ENCODE results near the gene CEP70. TPM values are rescaled to one million over a fixed set of nuclear protein-coding genes. Genes with fewer than 3 reads are reported as not detected.
"Not testable (repeated sequence)": the region's sequence is repeated elsewhere in the genome, so short reads cannot be mapped to it uniquely, and the experiment has no call there.

Gene CEP70
- total and polyA plus RNA-seq, 2 donors (not counting 1 experiment from before 2014, with no cell fraction given), result 1.00 to 9.6 TPM

DNA sequence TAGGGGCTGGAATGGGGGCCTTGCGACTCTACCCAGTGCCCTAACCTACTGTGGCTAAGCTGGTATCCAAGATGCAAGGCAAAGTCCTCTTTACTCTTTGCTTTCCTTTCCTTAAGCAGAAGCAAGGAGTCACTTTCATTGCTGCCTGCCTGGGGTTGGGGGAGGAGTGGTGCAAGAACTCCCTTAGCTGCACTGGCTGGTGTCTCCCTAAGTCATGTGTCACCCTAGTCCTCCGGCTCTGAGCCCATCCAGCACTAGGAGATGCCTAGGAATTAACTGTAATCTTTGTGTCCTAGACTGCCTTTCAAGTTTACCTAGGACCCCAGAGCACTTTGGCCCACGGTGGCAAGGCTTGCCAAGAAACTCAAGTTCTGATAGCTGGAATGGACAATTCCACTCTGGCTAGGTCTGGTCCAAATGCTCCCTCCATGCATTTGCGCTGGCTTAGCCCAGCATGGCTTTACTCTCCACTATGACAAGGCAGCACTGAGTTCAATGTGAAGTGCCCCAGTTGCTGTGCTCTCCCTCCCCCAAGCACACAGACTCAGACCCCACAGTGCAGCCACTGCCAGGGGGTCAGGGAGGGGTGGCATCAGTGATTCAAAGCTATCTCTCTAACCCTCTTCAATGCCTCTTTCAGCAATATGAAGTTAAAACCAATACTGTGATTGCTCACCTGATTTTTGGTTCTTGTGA lies 100.9 kb downstream of the CEP70 start:
- Mint-ChIP-seq H3K9me3 (ENCODE audit: insufficient read depth) (peaks cover 8% of the 10 kb centered on the region), H3K27me3 (no peaks in the 10 kb centered on the region), H3K4me1 (no peaks in the 10 kb centered on the region), H3K27ac (no peak overlapping the region), H3K4me3 (no peak overlapping the region)
- 86% methylated on average over 3 of the region's 4 CpGs for WGBS (ENCODE audit: insufficient coverage)
- TF ChIP-seq, protein P1, sequence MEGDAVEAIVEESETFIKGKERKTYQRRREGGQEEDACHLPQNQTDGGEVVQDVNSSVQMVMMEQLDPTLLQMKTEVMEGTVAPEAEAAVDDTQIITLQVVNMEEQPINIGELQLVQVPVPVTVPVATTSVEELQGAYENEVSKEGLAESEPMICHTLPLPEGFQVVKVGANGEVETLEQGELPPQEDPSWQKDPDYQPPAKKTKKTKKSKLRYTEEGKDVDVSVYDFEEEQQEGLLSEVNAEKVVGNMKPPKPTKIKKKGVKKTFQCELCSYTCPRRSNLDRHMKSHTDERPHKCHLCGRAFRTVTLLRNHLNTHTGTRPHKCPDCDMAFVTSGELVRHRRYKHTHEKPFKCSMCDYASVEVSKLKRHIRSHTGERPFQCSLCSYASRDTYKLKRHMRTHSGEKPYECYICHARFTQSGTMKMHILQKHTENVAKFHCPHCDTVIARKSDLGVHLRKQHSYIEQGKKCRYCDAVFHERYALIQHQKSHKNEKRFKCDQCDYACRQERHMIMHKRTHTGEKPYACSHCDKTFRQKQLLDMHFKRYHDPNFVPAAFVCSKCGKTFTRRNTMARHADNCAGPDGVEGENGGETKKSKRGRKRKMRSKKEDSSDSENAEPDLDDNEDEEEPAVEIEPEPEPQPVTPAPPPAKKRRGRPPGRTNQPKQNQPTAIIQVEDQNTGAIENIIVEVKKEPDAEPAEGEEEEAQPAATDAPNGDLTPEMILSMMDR (IDR thresholded peaks at IDR 0.05), result no peak
- no peak for TF ChIP-seq EZH2 (IDR thresholded peaks at IDR 0.05; ENCODE audit: borderline replicate concordance, insufficient read depth, low read depth, low read length, poor library complexity, severe bottlenecking)
- Histone ChIP-seq H3K9ac (ENCODE audit: low read length) (no peak overlapping the region), H3K4me2 (replicated peaks; ENCODE audit: low read depth, low read length, poor library complexity, severe bottlenecking) (no peak overlapping the region), H3K4me1 (ENCODE audit: control insufficient read depth in 2 of 2, insufficient read depth in 2 of 2, low read length in 2 of 2) (no peaks in the 10 kb centered on the region), H3K79me2 (ENCODE audit: control insufficient read depth, insufficient read depth, low read length) (no peaks in the 10 kb centered on the region), H4K20me1 (ENCODE audit: control insufficient read depth, insufficient read depth, low read length, poor library complexity, severe bottlenecking) (no peaks in the 10 kb centered on the region), H3K9me3 (ENCODE audit: control extremely low read depth in 1 of 3, control insufficient read depth in 2 of 3, insufficient read depth in 1 of 3, low read length in 2 of 3) (peaks cover 0 to 9% (median 0%) of the 10 kb centered on the region in 3 donors), H3K4me3 (ENCODE audit: control extremely low read depth in 1 of 5, extremely low read depth in 1 of 5, insufficient read depth in 1 of 5, low read depth in 2 of 5, low read length in 4 of 5) (no peak overlapping the region), H3K27ac (ENCODE audit: low read length in 2 of 2) (no peak overlapping the region), H2AFZ (ENCODE audit: insufficient read depth, low read depth, low read length, poor library complexity, severe bottlenecking) (no peak overlapping the region), H3K27me3 (replicated peaks in 1 of 4; ENCODE audit: control extremely low read depth in 1 of 4, control insufficient read depth in 3 of 4, insufficient read depth in 4 of 4, low read length in 3 of 4) (no peaks in the 10 kb centered on the region), H3K36me3 (replicated peaks in 1 of 2; ENCODE audit: control extremely low read depth in 1 of 2, control insufficient read depth in 1 of 2, extremely low read depth in 1 of 2, insufficient read depth in 2 of 2, low read length in 1 of 2) (no peaks in the 10 kb centered on the region)
- intact Hi-C loops (cut with micrococcal nuclease), result no loop called here
- CTCF ChIA-PET, result no interaction called here
- DNase-seq, result no peak
- POLR2A ChIA-PET, result no interaction called here
- no peak for ATAC-seq (ENCODE audit: low read depth)

DNA sequence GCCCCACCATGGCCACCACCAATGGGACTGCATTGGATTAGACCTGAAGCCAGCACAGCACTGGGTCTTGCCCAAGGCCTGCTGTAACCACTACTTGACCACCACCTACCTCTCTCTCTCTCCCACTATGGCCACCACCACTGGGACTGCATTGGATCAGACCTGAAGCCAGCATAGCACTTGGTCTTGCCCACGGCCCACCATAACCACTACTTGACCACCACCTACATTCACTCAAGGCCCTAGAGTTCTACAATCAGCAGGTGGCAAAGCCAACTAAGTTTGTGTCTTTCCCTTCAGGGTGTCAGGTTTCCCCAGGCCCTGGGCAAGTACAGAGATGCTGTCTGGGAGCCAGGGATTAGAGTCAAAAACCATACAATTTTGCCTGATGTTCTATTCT lies 102.1 kb downstream of the CEP70 start:
- H3K36me3 ChIP-seq (replicated peaks in 1 of 2; ENCODE audit: control extremely low read depth in 1 of 2, control insufficient read depth in 1 of 2, extremely low read depth in 1 of 2, insufficient read depth in 2 of 2, low read length in 1 of 2), result no peaks in the 10 kb centered on the region
- TF ChIP-seq EZH2 (IDR thresholded peaks at IDR 0.05; ENCODE audit: borderline replicate concordance, insufficient read depth, low read depth, low read length, poor library complexity, severe bottlenecking), result no peak
- TF ChIP-seq, protein P1 (IDR thresholded peaks at IDR 0.05), result no peak
- CTCF ChIA-PET, result no interaction called here
- DNase-seq, result no peak
- H3K27me3 ChIP-seq (replicated peaks in 1 of 4; ENCODE audit: control extremely low read depth in 1 of 4, control insufficient read depth in 3 of 4, insufficient read depth in 4 of 4, low read length in 3 of 4), result no peaks in the 10 kb centered on the region
- intact Hi-C loops (cut with micrococcal nuclease), result no loop called here
- Mint-ChIP-seq H3K9me3 (ENCODE audit: insufficient read depth) (peaks cover 15% of the 10 kb centered on the region), H3K4me1 (no peaks in the 10 kb centered on the region), H3K27ac (no peak overlapping the region), H3K4me3 (no peak overlapping the region), H3K27me3 (no peaks in the 10 kb centered on the region)
- H3K79me2 ChIP-seq (ENCODE audit: control insufficient read depth, insufficient read depth, low read length), result no peaks in the 10 kb centered on the region
- no peaks in the 10 kb centered on the region for H3K4me1 ChIP-seq (ENCODE audit: control insufficient read depth in 2 of 2, insufficient read depth in 2 of 2, low read length in 2 of 2)
- POLR2A ChIA-PET, result no interaction called here
- H2AFZ ChIP-seq (ENCODE audit: insufficient read depth, low read depth, low read length, poor library complexity, severe bottlenecking), result no peak overlapping the region
- 89% methylated on average over 1 of the region's 1 CpG for WGBS (ENCODE audit: insufficient coverage)
- ATAC-seq (ENCODE audit: low read depth), result no peak
- H4K20me1 ChIP-seq (ENCODE audit: control insufficient read depth, insufficient read depth, low read length, poor library complexity, severe bottlenecking), result no peaks in the 10 kb centered on the region
- peaks cover 1 to 10% (median 6%) of the 10 kb centered on the region in 3 donors for H3K9me3 ChIP-seq (ENCODE audit: control extremely low read depth in 1 of 3, control insufficient read depth in 2 of 3, insufficient read depth in 1 of 3, low read length in 2 of 3)
- H3K4me2 ChIP-seq (replicated peaks; ENCODE audit: low read depth, low read length, poor library complexity, severe bottlenecking), result no peak overlapping the region
- no peak overlapping the region for H3K9ac ChIP-seq (ENCODE audit: low read length)
- H3K27ac ChIP-seq (ENCODE audit: low read length in 2 of 2), result no peak overlapping the region
- H3K4me3 ChIP-seq (ENCODE audit: control extremely low read depth in 1 of 5, extremely low read depth in 1 of 5, insufficient read depth in 1 of 5, low read depth in 2 of 5, low read length in 4 of 5), result no peak overlapping the region

DNA sequence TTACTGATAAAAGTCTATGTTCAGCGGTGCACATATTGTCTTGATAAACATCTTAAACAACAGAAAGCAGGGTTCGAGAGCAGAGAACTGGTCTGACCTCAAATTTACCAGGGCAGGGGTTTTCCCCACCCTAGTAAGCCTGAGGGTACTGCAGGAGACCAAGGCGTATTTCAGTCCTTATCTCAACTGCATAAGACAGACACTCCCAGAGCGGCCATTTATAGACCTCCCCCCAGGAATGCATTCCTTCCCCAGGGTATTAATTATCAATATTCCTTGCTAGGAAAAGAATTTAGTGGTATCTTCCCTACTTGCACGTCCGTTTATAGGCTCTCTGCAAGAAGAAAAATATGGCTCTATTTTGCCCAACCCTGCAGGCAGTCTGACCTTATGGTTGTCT lies 107.5 kb downstream of the CEP70 start:
- H3K36me3 ChIP-seq (replicated peaks in 1 of 2; ENCODE audit: control extremely low read depth in 1 of 2, control insufficient read depth in 1 of 2, extremely low read depth in 1 of 2, insufficient read depth in 2 of 2, low read length in 1 of 2); DNase-seq; ATAC-seq (ENCODE audit: low read depth); H4K20me1 ChIP-seq (ENCODE audit: control insufficient read depth, insufficient read depth, low read length, poor library complexity, severe bottlenecking); H3K4me3 ChIP-seq (ENCODE audit: control extremely low read depth in 1 of 5, extremely low read depth in 1 of 5, insufficient read depth in 1 of 5, low read depth in 2 of 5, low read length in 4 of 5); H3K27me3 ChIP-seq (replicated peaks in 1 of 4; ENCODE audit: control extremely low read depth in 1 of 4, control insufficient read depth in 3 of 4, insufficient read depth in 4 of 4, low read length in 3 of 4); H3K79me2 ChIP-seq (ENCODE audit: control insufficient read depth, insufficient read depth, low read length); H2AFZ ChIP-seq (ENCODE audit: insufficient read depth, low read depth, low read length, poor library complexity, severe bottlenecking); H3K4me2 ChIP-seq (replicated peaks; ENCODE audit: low read depth, low read length, poor library complexity, severe bottlenecking); intact Hi-C loops (cut with micrococcal nuclease); CTCF ChIA-PET; H3K4me1 ChIP-seq (ENCODE audit: control insufficient read depth in 2 of 2, insufficient read depth in 2 of 2, low read length in 2 of 2); POLR2A ChIA-PET; H3K4me1 Mint-ChIP-seq; H3K27me3 Mint-ChIP-seq; H3K27ac Mint-ChIP-seq; H3K9ac ChIP-seq (ENCODE audit: low read length); H3K27ac ChIP-seq (ENCODE audit: low read length in 2 of 2); H3K4me3 Mint-ChIP-seq: not testable (repeated sequence)
- 80% methylated on average over 1 of the region's 6 CpGs for WGBS (ENCODE audit: insufficient coverage)
- H3K9me3 Mint-ChIP-seq (ENCODE audit: insufficient read depth), result peaks cover 22% of the 10 kb centered on the region
- peaks cover 4 to 21% (median 7%) of the 10 kb centered on the region in 3 donors for H3K9me3 ChIP-seq (ENCODE audit: control extremely low read depth in 1 of 3, control insufficient read depth in 2 of 3, insufficient read depth in 1 of 3, low read length in 2 of 3)

Measured in B cell (primary cell).